ENCODE results near the gene FRMD4A.

DNA sequence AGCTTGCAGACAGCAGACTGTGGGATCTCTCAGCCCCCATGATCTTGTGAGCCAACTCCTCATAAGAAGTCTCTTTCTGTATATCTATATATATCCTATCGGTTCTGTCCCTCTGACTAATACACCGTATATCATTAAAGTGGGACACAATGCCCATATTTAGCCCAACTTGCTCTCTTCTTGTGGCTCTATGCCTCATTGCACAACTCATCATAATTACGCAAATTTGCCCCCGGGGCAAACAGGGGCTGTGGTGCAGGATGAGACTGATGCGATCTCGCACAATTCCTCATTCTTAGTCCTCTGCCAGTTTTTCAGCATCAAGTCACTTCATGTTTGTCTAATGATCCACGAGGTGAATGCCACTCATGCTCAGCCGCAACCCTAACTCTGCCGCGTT lies 560.8 kb downstream of the FRMD4A start:
- TF ChIP-seq POLR2AphosphoS5 (IDR thresholded peaks at IDR 0.05) (no peak), POLR2A (IDR thresholded peaks at IDR 0.05) (no peak)
- TF ChIP-seq, protein P1, sequence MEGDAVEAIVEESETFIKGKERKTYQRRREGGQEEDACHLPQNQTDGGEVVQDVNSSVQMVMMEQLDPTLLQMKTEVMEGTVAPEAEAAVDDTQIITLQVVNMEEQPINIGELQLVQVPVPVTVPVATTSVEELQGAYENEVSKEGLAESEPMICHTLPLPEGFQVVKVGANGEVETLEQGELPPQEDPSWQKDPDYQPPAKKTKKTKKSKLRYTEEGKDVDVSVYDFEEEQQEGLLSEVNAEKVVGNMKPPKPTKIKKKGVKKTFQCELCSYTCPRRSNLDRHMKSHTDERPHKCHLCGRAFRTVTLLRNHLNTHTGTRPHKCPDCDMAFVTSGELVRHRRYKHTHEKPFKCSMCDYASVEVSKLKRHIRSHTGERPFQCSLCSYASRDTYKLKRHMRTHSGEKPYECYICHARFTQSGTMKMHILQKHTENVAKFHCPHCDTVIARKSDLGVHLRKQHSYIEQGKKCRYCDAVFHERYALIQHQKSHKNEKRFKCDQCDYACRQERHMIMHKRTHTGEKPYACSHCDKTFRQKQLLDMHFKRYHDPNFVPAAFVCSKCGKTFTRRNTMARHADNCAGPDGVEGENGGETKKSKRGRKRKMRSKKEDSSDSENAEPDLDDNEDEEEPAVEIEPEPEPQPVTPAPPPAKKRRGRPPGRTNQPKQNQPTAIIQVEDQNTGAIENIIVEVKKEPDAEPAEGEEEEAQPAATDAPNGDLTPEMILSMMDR (IDR thresholded peaks at IDR 0.05): no peak

All from stomach (tissue), 4 donors.